H1 (cell line): ENCODE data around the gene KCTD17. TPM values are rescaled to one million over a fixed set of nuclear protein-coding genes. Genes with fewer than 3 reads are reported as not detected.

ENCODE experiments used
- KDM5A ChIP-seq: fragments of 200-600 bp; IDR thresholded peaks from 2 replicates; pipeline ENCODE4 v1.7.1; 2012; ENCODE audit warnings: mild to moderate bottlenecking, low read length, inconsistent platforms, mixed read lengths
- MAFK ChIP-seq: IDR thresholded peaks from 2 replicates; pipeline ENCODE4 v1.6.1; 2012; ENCODE audit warnings: low read depth, mild to moderate bottlenecking, improper control_type of control experiment, low read length
- TBP ChIP-seq: IDR thresholded peaks from 2 replicates; pipeline ENCODE4 v1.6.1; 2011; ENCODE audit warnings: low read depth, low read length, improper control_type of control experiment
- polyA plus RNA-seq, 7 experiments: library from polyadenylated mRNA; depleted of rRNA in 3 of 7; stranded (reverse) in 5 of 7; unstranded in 2 of 7; fragments of >200 nt in 5 of 7; fragments of 200-250 nt in 2 of 7; gene quantifications; 1 replicate in 5 of 7; 2 replicates in 1 of 7; 4 replicates in 1 of 7; pipeline versions ENCODE4 v1.2.1 to v1.2.3, GENCODE V29; 2011 to 2013; ENCODE audit warnings: missing spikeins in 2 of 7, mixed read lengths in 2 of 7
- total RNA-seq: library from RNA; stranded (reverse); fragmentation: NEBNext Ultra II Directional; extraction: Animal tissue kit (Norgen Biotek cat#: 25700); gene quantifications from 2 replicates; pipeline ENCODE4 v1.2.1, GENCODE V29; 2021
- TF ChIP-seq, protein P1 (sequence below): fragments of 300-600 bp; sonication (generic); IDR thresholded peaks from 2 replicates; pipeline ENCODE4 v1.7.1; 2012; ENCODE audit warnings: low read length, moderate library complexity, mild to moderate bottlenecking, inconsistent platforms; ENCODE audit not compliant: insufficient replicate concordance
- TF ChIP-seq, protein P2 (sequence below): IDR thresholded peaks from 2 replicates; pipeline ENCODE4 v1.6.1; 2012; ENCODE audit warnings: low read length, inconsistent platforms

Gene KCTD17
- total and polyA plus RNA-seq, 2 of the 8 experiments (the other 6 are each of a cell fraction or from before 2014, with no cell fraction given) = 39.4 to 44.0 TPM

DNA sequence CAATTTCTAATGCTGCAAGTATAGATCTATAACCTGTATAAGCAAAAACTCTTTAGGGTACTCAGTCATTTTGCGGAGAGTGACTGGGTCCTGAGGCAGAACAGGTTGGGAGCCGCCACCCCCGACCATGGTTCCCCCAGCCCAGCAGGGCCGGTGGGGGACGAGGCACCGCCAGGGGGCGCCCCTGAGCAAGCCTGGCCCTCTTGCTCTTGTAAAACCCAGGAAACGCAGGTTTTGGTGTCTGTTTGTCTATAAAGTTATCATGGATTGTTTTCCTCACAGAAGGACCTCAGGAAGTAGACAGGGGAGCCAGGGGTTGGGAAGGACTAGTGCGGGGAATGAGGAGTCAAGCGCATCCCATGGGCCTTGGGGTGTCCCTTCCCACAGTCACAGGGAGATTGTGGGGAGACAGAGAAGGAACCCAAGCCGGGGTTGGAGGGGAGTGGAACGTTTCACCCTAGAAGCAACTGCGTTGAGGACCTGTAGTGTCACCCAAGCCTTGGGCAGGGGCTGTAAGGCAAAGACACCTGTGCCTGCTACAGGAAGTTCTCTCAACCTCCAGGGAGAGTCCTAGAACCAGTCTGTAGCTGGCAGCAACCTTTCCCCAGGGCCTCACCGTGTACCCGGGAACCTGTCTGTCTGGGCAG is 26.4 kb downstream of the KCTD17 start (continued):
- TF ChIP-seq, protein P1, sequence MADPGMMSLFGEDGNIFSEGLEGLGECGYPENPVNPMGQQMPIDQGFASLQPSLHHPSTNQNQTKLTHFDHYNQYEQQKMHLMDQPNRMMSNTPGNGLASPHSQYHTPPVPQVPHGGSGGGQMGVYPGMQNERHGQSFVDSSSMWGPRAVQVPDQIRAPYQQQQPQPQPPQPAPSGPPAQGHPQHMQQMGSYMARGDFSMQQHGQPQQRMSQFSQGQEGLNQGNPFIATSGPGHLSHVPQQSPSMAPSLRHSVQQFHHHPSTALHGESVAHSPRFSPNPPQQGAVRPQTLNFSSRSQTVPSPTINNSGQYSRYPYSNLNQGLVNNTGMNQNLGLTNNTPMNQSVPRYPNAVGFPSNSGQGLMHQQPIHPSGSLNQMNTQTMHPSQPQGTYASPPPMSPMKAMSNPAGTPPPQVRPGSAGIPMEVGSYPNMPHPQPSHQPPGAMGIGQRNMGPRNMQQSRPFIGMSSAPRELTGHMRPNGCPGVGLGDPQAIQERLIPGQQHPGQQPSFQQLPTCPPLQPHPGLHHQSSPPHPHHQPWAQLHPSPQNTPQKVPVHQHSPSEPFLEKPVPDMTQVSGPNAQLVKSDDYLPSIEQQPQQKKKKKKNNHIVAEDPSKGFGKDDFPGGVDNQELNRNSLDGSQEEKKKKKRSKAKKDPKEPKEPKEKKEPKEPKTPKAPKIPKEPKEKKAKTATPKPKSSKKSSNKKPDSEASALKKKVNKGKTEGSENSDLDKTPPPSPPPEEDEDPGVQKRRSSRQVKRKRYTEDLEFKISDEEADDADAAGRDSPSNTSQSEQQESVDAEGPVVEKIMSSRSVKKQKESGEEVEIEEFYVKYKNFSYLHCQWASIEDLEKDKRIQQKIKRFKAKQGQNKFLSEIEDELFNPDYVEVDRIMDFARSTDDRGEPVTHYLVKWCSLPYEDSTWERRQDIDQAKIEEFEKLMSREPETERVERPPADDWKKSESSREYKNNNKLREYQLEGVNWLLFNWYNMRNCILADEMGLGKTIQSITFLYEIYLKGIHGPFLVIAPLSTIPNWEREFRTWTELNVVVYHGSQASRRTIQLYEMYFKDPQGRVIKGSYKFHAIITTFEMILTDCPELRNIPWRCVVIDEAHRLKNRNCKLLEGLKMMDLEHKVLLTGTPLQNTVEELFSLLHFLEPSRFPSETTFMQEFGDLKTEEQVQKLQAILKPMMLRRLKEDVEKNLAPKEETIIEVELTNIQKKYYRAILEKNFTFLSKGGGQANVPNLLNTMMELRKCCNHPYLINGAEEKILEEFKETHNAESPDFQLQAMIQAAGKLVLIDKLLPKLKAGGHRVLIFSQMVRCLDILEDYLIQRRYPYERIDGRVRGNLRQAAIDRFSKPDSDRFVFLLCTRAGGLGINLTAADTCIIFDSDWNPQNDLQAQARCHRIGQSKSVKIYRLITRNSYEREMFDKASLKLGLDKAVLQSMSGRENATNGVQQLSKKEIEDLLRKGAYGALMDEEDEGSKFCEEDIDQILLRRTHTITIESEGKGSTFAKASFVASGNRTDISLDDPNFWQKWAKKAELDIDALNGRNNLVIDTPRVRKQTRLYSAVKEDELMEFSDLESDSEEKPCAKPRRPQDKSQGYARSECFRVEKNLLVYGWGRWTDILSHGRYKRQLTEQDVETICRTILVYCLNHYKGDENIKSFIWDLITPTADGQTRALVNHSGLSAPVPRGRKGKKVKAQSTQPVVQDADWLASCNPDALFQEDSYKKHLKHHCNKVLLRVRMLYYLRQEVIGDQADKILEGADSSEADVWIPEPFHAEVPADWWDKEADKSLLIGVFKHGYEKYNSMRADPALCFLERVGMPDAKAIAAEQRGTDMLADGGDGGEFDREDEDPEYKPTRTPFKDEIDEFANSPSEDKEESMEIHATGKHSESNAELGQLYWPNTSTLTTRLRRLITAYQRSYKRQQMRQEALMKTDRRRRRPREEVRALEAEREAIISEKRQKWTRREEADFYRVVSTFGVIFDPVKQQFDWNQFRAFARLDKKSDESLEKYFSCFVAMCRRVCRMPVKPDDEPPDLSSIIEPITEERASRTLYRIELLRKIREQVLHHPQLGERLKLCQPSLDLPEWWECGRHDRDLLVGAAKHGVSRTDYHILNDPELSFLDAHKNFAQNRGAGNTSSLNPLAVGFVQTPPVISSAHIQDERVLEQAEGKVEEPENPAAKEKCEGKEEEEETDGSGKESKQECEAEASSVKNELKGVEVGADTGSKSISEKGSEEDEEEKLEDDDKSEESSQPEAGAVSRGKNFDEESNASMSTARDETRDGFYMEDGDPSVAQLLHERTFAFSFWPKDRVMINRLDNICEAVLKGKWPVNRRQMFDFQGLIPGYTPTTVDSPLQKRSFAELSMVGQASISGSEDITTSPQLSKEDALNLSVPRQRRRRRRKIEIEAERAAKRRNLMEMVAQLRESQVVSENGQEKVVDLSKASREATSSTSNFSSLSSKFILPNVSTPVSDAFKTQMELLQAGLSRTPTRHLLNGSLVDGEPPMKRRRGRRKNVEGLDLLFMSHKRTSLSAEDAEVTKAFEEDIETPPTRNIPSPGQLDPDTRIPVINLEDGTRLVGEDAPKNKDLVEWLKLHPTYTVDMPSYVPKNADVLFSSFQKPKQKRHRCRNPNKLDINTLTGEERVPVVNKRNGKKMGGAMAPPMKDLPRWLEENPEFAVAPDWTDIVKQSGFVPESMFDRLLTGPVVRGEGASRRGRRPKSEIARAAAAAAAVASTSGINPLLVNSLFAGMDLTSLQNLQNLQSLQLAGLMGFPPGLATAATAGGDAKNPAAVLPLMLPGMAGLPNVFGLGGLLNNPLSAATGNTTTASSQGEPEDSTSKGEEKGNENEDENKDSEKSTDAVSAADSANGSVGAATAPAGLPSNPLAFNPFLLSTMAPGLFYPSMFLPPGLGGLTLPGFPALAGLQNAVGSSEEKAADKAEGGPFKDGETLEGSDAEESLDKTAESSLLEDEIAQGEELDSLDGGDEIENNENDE = no peak
- TF ChIP-seq KDM5A (no peak), MAFK (no peak), TBP (0 out of 2 replicates have a peak, but pooled peaks have one; percentile 13)
- TF ChIP-seq, protein P2, sequence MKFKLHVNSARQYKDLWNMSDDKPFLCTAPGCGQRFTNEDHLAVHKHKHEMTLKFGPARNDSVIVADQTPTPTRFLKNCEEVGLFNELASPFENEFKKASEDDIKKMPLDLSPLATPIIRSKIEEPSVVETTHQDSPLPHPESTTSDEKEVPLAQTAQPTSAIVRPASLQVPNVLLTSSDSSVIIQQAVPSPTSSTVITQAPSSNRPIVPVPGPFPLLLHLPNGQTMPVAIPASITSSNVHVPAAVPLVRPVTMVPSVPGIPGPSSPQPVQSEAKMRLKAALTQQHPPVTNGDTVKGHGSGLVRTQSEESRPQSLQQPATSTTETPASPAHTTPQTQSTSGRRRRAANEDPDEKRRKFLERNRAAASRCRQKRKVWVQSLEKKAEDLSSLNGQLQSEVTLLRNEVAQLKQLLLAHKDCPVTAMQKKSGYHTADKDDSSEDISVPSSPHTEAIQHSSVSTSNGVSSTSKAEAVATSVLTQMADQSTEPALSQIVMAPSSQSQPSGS = no peak
